Stimulated activated CD4-positive, alpha-beta T cell treated with anti-CD3 and anti-CD28 coated beads, Interleukin-1b, Interleukin-23, amount 100 ng/mL, for 24 hours (primary cell): ENCODE measurements around the gene DPP7.
"Not testable (repeated sequence)": the region's sequence is repeated elsewhere in the genome, so short reads cannot be mapped to it uniquely, and the experiment has no call there.

ENCODE experiments used
- DNase-seq, 4 experiments: peaks; one replicate each; pipeline ENCODE4 v3.0.0-alpha.2; 2020; ENCODE audit warnings: low read depth in 4 of 4, low spot score in 1 of 4

Gene DPP7

DNA sequence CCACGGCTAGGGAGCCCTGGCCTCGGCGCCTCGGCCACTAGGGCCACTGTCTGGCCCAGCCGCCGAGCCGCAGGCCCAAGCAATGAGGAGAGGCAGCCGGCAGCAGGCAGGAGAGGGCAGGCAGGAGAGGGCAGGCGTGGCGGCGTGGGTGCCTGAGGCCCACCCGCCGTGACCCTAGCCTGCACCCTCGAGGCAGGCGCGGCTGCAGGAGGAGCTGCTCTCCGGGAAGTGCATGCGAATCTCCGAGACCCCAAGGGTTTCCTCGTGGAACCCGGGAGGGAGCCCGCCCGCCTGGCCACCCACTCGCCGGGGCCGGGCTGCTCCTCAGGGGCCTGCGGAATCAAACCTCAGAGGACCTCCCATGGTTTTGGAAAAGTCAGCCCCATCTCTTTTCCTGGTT, 33.7 kb upstream of the DPP7 start:
- DNase-seq = no peak

DNA sequence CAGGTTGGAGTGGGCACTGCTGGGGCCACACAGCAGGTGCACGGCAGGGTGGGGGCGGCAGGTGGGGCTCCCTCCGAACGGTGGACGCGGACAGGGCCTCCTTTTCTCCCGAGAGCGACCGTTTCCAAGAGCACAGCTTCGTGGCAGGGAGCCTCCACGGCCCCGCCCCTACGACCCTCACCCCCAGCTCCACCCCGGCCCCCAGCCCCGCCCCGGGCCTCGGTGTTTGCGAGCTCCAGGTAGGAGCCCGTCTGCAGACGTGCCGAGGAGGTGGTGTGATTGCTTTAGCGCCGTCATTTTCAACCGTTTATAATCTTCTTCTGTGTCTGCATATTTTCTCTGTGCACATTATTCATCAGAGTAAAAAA, 33.2 kb upstream of the DPP7 start:
- DNase-seq = no peak

- DNase-seq = no peak
Measured at GRCh38 chr9:137147091-137147792, 32.7 kb upstream of the DPP7 start.

- DNase-seq = no peak
Measured at GRCh38 chr9:137146527-137146918, 32.0 kb upstream of the DPP7 start.

DNA sequence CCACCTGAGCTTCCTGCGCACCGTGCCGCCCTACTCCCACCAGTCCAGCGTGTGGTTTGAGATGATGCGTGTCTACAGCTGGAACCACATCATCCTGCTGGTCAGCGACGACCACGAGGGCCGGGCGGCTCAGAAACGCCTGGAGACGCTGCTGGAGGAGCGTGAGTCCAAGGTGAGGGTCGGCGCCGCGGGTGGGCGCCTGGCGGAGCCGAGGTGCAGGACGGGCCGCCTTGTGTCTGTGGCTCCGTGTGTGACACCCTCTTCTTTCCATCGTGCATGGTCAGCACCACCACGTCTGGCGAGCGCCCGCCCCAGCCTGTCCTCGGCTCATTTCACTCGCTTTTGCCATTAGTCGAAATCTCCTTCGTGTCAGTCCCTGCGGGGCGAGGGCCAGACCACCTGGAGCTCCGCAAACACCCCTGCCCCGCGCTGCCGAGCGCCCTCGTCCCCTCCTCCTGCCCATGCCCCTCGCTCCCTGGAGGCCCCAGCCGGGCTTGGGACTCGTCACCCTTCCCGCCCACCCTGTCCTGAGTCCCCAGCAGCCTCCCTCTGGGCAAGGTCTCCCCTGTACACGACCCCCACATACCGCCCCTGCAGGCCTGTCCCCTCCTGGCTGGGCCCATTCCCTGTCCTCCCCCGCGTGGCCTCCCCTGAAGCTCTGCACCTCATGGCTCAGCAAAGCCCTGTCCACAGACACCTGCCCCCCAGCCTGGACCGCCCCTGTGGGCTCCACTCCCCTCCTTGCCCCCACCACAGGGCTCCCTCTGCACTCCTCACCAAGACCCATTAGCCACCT, 31.4 kb upstream of the DPP7 start:
- DNase-seq = no peak

GRCh38 chr9:137143459-137143858, 28.9 kb upstream of the DPP7 start:
- DNase-seq = no peak

GRCh38 chr9:137141976-137142936, 27.7 kb upstream of the DPP7 start:
- DNase-seq = no peak

DNA sequence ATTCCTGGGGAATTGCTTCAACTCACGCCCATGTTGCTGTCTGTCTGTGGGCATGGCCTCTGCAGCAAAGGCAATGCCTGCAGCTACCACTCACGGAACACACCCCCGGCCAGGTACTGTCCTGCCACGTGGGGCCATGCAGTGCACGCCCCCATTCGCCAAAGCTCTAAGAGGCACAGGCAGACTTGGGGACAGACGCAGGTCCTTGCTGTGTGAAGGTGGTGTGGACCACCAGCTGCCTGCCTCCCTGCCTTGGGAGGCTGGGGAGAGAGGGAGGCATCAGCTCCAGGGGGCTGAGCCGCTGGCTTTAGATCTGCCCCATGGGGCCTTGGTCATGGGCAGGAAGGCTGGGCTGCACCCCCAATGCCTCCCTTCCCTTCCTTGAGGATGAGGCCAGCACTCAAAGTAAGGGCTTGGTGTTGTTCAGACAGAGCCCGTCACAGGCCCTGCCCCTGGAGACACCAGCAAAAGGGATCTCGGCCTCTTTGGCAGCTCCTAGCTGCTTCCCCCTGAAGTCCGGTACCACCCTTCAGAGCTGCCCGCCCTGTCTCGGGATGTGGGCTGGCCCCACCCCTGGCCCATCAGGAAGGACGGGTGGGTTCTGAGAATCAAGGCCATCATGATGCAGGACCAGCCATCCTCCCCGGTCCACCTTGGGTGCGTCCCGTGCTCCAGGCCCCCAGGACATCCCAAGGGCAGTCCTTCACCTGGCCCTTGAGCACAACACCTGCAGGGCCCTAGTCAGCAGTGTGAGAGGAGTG, 26.7 kb upstream of the DPP7 start:
- no peak for DNase-seq

GRCh38 chr9:137140151-137141012, 25.8 kb upstream of the DPP7 start:
- DNase-seq = no peak

GRCh38 chr9:137139468-137140150, 25.1 kb upstream of the DPP7 start:
- no peak for DNase-seq

- no peak for DNase-seq
Measured at GRCh38 chr9:137138722-137139467, 24.4 kb upstream of the DPP7 start, which contains the start of gene GRIN1. Gene GRIN1 (plus strand): TSS chr9:137139154. CDS start chr9:137139487, 333 bp downstream.

DNA sequence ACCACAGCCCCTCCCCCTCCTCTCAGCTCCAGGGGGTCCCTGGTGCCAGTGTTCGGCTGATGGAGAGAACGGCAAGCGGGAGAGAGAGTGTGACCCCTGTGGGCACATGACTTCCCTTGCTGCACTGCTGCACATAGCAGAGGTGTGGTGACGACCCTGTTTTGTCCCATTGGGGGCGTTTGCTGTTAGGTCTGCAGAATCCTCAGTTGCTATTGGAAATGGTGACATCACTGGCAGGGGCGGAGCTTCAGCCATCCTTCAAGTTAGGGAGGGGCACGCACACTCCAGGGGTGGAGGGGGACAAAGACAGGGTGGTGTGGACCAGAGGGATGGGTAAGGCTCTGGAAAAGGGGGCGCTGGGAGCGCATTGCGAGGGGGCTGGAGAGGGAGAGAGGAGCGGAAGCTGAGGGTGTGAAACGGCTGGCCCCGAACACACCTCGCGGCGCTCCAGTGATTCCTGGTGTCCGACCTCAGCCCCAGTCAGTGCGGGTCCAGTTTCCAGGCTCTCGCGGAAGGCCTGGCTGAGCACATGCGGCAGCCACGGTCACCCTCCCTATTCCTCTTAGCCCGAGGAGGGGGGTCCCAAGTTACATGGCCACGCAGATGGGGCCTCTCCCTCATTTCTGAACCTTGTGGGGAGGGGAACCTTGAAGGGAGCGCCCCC, 23.7 kb upstream of the DPP7 start:
- no peak for DNase-seq

GRCh38 chr9:137136881-137137607, 22.5 kb upstream of the DPP7 start:
- no peak for DNase-seq

- no peak for DNase-seq
Measured at GRCh38 chr9:137136261-137136880, 21.8 kb upstream of the DPP7 start.

- not testable (repeated sequence) for DNase-seq
Measured at GRCh38 chr9:137135154-137135553, 20.6 kb upstream of the DPP7 start.

DNA sequence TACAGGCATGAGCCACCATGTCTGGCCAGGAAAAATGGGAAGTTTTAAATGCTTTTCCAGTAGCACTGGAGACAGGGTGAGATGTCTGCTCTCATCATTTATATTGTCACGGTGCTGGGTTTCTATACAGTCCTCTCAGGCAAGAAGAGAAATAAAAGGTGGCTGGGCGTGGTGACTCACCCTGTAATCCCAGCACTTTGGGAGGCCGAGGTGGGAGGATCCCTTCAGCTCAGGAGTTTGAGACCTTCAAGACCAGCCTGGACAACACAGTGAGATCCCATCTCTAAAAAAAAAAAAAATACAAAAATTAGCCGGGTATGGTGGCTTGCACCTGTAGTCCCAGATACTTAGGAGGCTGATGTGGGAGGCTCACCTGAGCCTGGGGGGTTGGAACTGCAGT, 19.7 kb upstream of the DPP7 start:
- DNase-seq = no peak
